ENCODE results near the gene TGFBI. TPM values are rescaled to one million over a fixed set of nuclear protein-coding genes. Genes with fewer than 3 reads are reported as not detected.

TGFBI gene
- total and polyA plus RNA-seq, 5 experiments from 2014 or later: 0.34 to 11.7 (median 6.0) TPM; not detected in 1

DNA sequence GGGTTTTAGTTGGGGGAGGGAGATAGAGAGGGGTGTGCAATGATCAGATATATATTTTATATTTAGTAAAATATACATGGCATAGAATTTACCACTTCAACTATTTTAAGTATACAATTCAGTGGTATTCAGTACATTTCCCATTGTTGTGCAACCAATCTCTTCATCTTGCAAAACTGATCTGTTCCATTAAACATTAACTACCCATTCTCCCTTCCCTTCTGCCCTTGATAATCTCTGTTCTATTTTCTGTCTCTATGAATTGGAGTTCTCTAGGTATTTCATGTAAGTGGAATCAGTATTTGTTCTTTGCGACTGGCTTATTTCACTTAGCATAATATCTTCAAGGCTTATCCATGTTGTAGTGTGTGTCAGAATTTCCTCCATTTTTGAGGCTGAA is 38.6 kb downstream of the TGFBI start:
- no peak for DNase-seq
- POLR2A ChIA-PET: no interaction called here
- Mint-ChIP-seq H3K27ac (no peak overlapping the region), H3K36me3 (no peaks in the 10 kb centered on the region), H3K4me3 (no peak overlapping the region), H3K4me1 (no peaks in the 10 kb centered on the region), H3K27me3 (peaks cover 7 to 14% (median 8%) of the 10 kb centered on the region in 5 donors), H3K9me3 (peaks cover 0 to 3% (median 0%) of the 10 kb centered on the region in 9 donors)
- ATAC-seq: no peak

GRCh38 chr5:136070486-136071285 is 41.9 kb downstream of the TGFBI start:
- H3K9me3 Mint-ChIP-seq: peaks cover 0 to 3% (median 0%) of the 10 kb centered on the region in 9 donors
- ATAC-seq: no peak
- peaks cover 7 to 14% (median 8%) of the 10 kb centered on the region in 5 donors for H3K27me3 Mint-ChIP-seq
- H3K27ac Mint-ChIP-seq: no peak overlapping the region
- H3K36me3 Mint-ChIP-seq: no peaks in the 10 kb centered on the region
- no peak for DNase-seq
- POLR2A ChIA-PET: no interaction called here
- H3K4me3 Mint-ChIP-seq: no peak overlapping the region
- H3K4me1 Mint-ChIP-seq: no peaks in the 10 kb centered on the region

GRCh38 chr5:136073714-136074529 is 45.1 kb downstream of the TGFBI start:
- Mint-ChIP-seq H3K4me3 (no peak overlapping the region), H3K36me3 (no peaks in the 10 kb centered on the region), H3K9me3 (no peaks in the 10 kb centered on the region), H3K27me3 (peaks cover 26 to 36% (median 32%) of the 10 kb centered on the region in 5 donors), H3K4me1 (no peaks in the 10 kb centered on the region), H3K27ac (no peak overlapping the region)
- POLR2A ChIA-PET: no interaction called here
- DNase-seq (no peak), ATAC-seq (no peak)

DNA sequence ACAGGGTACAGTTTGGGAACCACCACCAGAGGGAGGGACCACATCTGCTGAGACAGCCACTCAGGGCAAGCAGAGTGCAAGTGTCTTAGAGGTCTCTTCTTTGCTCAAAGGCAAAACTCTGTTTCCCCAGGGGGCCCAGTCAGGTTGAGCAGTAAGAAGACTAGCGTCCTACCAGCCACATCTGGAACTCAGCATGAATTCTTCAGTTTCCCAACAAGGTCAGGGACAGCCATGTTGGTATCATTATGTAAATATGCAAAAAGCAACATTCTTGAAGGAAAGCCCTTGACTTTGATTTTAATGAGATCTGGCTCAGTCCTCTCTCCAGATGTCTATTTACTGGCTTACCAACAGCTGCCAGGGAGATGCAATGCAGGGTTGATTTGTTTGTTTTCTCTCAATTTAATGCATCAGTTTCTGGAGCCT is 46.7 kb downstream of the TGFBI start:
- H3K36me3 Mint-ChIP-seq: no peaks in the 10 kb centered on the region
- ATAC-seq (no peak), DNase-seq (no peak)
- POLR2A ChIA-PET: no interaction called here
- H3K4me1 Mint-ChIP-seq: peaks cover 2 to 10% (median 9%) of the 10 kb centered on the region in 4 donors
- H3K4me3 Mint-ChIP-seq: no peak overlapping the region
- H3K9me3 Mint-ChIP-seq: no peaks in the 10 kb centered on the region
- no peak overlapping the region for H3K27ac Mint-ChIP-seq
- peaks cover 25 to 40% (median 36%) of the 10 kb centered on the region in 5 donors for H3K27me3 Mint-ChIP-seq

DNA sequence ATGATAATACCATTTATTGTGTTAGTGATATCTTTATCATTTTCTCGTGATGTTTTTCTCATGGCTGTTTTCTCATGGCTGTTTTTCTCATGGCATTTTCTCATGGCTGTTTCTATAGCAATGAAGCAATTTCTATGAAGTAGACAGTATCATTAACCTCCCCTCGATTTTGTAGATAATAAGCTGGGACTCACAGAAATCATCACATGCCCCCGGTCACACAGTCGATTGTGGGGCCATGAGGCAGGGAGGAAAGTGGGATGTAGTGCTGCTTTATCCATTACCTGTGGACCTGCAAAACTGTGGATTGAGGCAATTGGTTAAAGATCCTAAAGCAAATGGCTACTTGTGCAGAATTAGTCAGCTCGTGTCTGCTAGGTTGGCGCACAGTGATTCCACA is 47.3 kb downstream of the TGFBI start:
- H3K9me3 Mint-ChIP-seq: no peaks in the 10 kb centered on the region
- no peak for ATAC-seq
- H3K27ac Mint-ChIP-seq: no peak overlapping the region
- POLR2A ChIA-PET: no interaction called here
- peaks cover 25 to 45% (median 38%) of the 10 kb centered on the region in 5 donors for H3K27me3 Mint-ChIP-seq
- H3K4me1 Mint-ChIP-seq: peaks cover 4 to 15% (median 11%) of the 10 kb centered on the region in 4 donors
- H3K4me3 Mint-ChIP-seq: no peak overlapping the region
- no peak for DNase-seq
- no peaks in the 10 kb centered on the region for H3K36me3 Mint-ChIP-seq

DNA sequence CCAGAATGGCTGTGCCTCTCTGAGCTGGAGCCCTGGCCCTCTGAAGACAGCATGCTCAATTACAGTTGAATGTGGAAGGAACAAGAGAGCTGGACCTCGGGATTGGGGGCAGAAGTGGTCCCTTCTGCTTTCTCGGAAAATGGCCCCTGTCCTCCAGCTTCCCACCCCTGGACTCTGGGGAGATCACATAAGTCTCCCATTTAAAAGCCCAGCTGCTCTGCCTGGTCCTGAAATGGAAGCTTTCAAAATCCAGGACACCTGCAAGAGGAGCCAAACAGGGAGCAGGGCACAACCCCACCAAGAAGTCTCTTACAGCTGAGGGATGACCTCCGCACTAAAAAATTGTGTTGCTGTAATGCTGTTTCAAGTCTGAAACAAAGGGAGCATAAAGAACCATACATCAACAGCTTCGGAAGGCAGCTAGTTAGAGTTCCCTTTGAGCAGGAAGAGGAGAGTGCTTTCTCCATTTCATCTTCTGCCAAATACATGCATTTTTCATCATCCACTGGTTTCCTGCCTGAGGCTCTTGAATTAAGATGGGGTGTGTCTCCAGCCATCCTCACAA is 48.2 kb downstream of the TGFBI start:
- Mint-ChIP-seq H3K27me3 (peaks cover 26 to 52% (median 39%) of the 10 kb centered on the region in 5 donors), H3K9me3 (no peaks in the 10 kb centered on the region), H3K4me1 (peaks cover 4 to 16% (median 11%) of the 10 kb centered on the region in 4 donors), H3K27ac (no peak overlapping the region), H3K4me3 (no peak overlapping the region), H3K36me3 (no peaks in the 10 kb centered on the region)
- ATAC-seq (no peak), DNase-seq (no peak)
- POLR2A ChIA-PET: no interaction called here

DNA sequence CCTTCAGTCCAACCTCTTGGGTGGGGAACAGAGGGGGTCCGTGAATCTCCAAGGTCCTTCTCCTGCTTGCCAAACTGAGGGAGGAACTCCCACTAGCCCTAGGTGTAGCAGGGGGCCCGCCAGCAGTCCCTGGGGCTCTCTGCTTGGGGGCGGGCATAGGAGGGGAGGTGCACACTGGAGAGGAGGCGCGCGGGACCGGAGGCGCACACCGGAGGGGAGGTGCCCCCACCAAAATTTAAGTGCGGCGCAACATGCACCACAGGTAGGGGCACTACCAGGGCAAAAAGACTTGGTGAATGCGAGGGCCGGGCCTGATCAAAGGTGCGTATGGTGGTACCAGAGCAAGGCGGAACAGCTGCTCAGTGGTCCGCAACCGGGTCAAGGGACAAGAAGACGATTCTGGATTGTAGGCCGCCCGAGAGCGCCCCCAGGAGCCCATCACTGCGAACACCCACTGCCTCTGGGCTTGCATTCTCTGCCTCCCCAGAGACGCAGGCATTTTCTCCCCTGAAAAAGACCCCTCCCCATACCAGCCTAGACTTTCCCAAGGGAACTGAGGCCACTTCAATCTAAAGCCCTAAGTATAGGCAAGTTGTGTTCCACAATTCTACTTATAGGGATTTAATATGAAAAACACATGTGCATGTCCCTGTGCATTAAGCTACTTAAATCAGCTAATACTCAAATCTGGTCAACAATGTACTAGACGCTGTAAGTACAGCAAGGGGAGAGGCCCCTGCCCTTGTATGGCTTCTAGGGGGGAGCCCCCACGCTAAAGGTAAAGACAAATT is 50.6 kb downstream of the TGFBI start:
- Mint-ChIP-seq H3K4me3 (peak overlapping the region in 9 of 10 donors; percentile 6 to 86 (median 60)), H3K9me3 (no peaks in the 10 kb centered on the region), H3K27me3 (peaks cover 26 to 52% (median 39%) of the 10 kb centered on the region in 5 donors), H3K4me1 (peaks cover 4 to 16% (median 11%) of the 10 kb centered on the region in 4 donors), H3K36me3 (no peaks in the 10 kb centered on the region), H3K27ac (peak overlapping the region in 1 of 10 donors; percentile 57)
- DNase-seq: no peak
- no peak for ATAC-seq
- POLR2A ChIA-PET: no interaction called here

- DNase-seq: peak in 1 of 10 donors; percentile 6
- Mint-ChIP-seq H3K27ac (peak overlapping the region in 3 of 10 donors; percentile 10 to 57 (median 39)), H3K27me3 (peaks cover 26 to 52% (median 39%) of the 10 kb centered on the region in 5 donors)
Measured at GRCh38 chr5:136080113-136080482, 51.3 kb downstream of the TGFBI start.

GRCh38 chr5:136080483-136081216 is 51.9 kb downstream of the TGFBI start:
- no peaks in the 10 kb centered on the region for H3K9me3 Mint-ChIP-seq
- DNase-seq: peak in 7 of 10 donors; percentile 11 to 59 (median 35)
- peak overlapping the region; percentile 8 to 86 (median 56) for H3K4me3 Mint-ChIP-seq
- peaks cover 26 to 52% (median 39%) of the 10 kb centered on the region in 5 donors for H3K27me3 Mint-ChIP-seq
- H3K4me1 Mint-ChIP-seq: peaks cover 4 to 16% (median 11%) of the 10 kb centered on the region in 4 donors
- H3K27ac Mint-ChIP-seq: no peak overlapping the region
- peak; percentile 76 to 88 for ATAC-seq
- H3K36me3 Mint-ChIP-seq: no peaks in the 10 kb centered on the region
- POLR2A ChIA-PET: no interaction called here

More at GRCh38 chr5:136080113-136080482, 51.3 kb downstream of the TGFBI start:
- H3K4me1 Mint-ChIP-seq: peaks cover 4 to 16% (median 11%) of the 10 kb centered on the region in 4 donors
- H3K4me3 Mint-ChIP-seq: peak overlapping the region in 9 of 10 donors; percentile 15 to 86 (median 60)
- H3K9me3 Mint-ChIP-seq: no peaks in the 10 kb centered on the region
- no peak for ATAC-seq
- POLR2A ChIA-PET: no interaction called here
- H3K36me3 Mint-ChIP-seq: no peaks in the 10 kb centered on the region

- Mint-ChIP-seq H3K4me1 (peaks cover 4 to 16% (median 11%) of the 10 kb centered on the region in 4 donors), H3K9me3 (no peaks in the 10 kb centered on the region), H3K27me3 (peaks cover 22 to 51% (median 39%) of the 10 kb centered on the region in 5 donors), H3K27ac (no peak overlapping the region), H3K4me3 (peak overlapping the region in 2 of 10 donors; percentile 38 to 61), H3K36me3 (no peaks in the 10 kb centered on the region)
- POLR2A ChIA-PET: no interaction called here
- no peak for ATAC-seq
- DNase-seq: no peak
Measured at GRCh38 chr5:136081217-136081591, 52.4 kb downstream of the TGFBI start.

GRCh38 chr5:136082390-136083193 is 53.8 kb downstream of the TGFBI start:
- H3K36me3 Mint-ChIP-seq: no peaks in the 10 kb centered on the region
- H3K4me3 Mint-ChIP-seq: no peak overlapping the region
- DNase-seq: peak in 7 of 10 donors; percentile 8 to 37 (median 23)
- H3K9me3 Mint-ChIP-seq: no peaks in the 10 kb centered on the region
- ATAC-seq: no peak
- H3K27ac Mint-ChIP-seq: no peak overlapping the region
- POLR2A ChIA-PET: no interaction called here
- H3K27me3 Mint-ChIP-seq: peaks cover 17 to 38% (median 28%) of the 10 kb centered on the region in 5 donors
- peaks cover 4 to 16% (median 11%) of the 10 kb centered on the region in 4 donors for H3K4me1 Mint-ChIP-seq

All from naive thymus-derived CD8-positive, alpha-beta T cell (primary cell).